HG02678 (cell line): ENCODE data around the gene ATRX.
"Not testable (repeated sequence)": the region's sequence is repeated elsewhere in the genome, so short reads cannot be mapped to it uniquely, and the experiment has no call there.

Experiments used
- ATAC-seq: cut with Tn5 transposase; IDR thresholded peaks from one replicate; pipeline ENCODE4 v1.9.1; 2021; ENCODE audit warnings: mild to moderate bottlenecking, moderate library complexity; ENCODE audit not compliant: unreplicated experiment

The ATRX gene

GRCh38 chrX:77742788-77743476, 43.1 kb downstream of the ATRX start:
- ATAC-seq: no peak

- ATAC-seq: no peak
Observed at GRCh38 chrX:77740376-77740905, 45.6 kb downstream of the ATRX start.

- ATAC-seq: no peak
Observed at GRCh38 chrX:77733342-77733741, 52.7 kb downstream of the ATRX start.

- no peak for ATAC-seq
Observed at GRCh38 chrX:77731821-77732419, 54.1 kb downstream of the ATRX start.

- ATAC-seq: not testable (repeated sequence)
Observed at GRCh38 chrX:77726095-77726494, 59.9 kb downstream of the ATRX start.

GRCh38 chrX:77723681-77724080, 62.3 kb downstream of the ATRX start:
- no peak for ATAC-seq

- ATAC-seq: no peak
Observed at GRCh38 chrX:77719388-77719787, 66.6 kb downstream of the ATRX start.

GRCh38 chrX:77704881-77705280, 81.1 kb downstream of the ATRX start:
- ATAC-seq: no peak

GRCh38 chrX:77698242-77698641, 87.8 kb downstream of the ATRX start:
- ATAC-seq: no peak

- ATAC-seq: no peak
Observed at GRCh38 chrX:77694491-77694890, 91.5 kb downstream of the ATRX start.

- no peak for ATAC-seq
Observed at GRCh38 chrX:77693594-77693993, 92.4 kb downstream of the ATRX start.

- no peak for ATAC-seq
Observed at GRCh38 chrX:77691916-77692315, 94.1 kb downstream of the ATRX start.

GRCh38 chrX:77689376-77689775, 96.6 kb downstream of the ATRX start:
- no peak for ATAC-seq

GRCh38 chrX:77685683-77686082, 100.3 kb downstream of the ATRX start:
- ATAC-seq: not testable (repeated sequence)

GRCh38 chrX:77679144-77679543, 106.9 kb downstream of the ATRX start:
- no peak for ATAC-seq

GRCh38 chrX:77675986-77676385, 110.0 kb downstream of the ATRX start:
- no peak for ATAC-seq

GRCh38 chrX:77668391-77669237, 117.4 kb downstream of the ATRX start:
- ATAC-seq: no peak

- no peak for ATAC-seq
Observed at GRCh38 chrX:77658886-77659285, 127.1 kb downstream of the ATRX start.

- ATAC-seq: no peak
Observed at GRCh38 chrX:77652095-77652494, 133.9 kb downstream of the ATRX start.

- ATAC-seq: no peak
Observed at GRCh38 chrX:77640702-77641101, 145.3 kb downstream of the ATRX start.

GRCh38 chrX:77639820-77640219, 146.2 kb downstream of the ATRX start:
- no peak for ATAC-seq

GRCh38 chrX:77638397-77638796, 147.6 kb downstream of the ATRX start:
- ATAC-seq: no peak
